Osteoblast (primary cell): ENCODE measurements around the gene AP5S1. TPM values are rescaled to one million over a fixed set of nuclear protein-coding genes. Genes with fewer than 3 reads are reported as not detected.

Experiments
- DNase-seq: peaks from one replicate; pipeline ENCODE4 v3.0.0; 2011; ENCODE audit warnings: low spot score, mixed read lengths; ENCODE audit not compliant: insufficient read length; ENCODE audit errors: missing footprints
- H2AFZ ChIP-seq: 2 replicates; pipeline ENCODE4 v1.6.0; 2011; ENCODE audit warnings: mild to moderate bottlenecking, low read length
- H3K27ac ChIP-seq: 2 replicates; pipeline ENCODE4 v1.5.1; 2011; ENCODE audit warnings: mild to moderate bottlenecking, low read depth, low read length, moderate library complexity
- H3K27me3 ChIP-seq: 2 replicates; pipeline ENCODE4 v1.6.0; 2012; ENCODE audit warnings: mild to moderate bottlenecking, control low read depth, inconsistent platforms, low read length, moderate library complexity; ENCODE audit not compliant: insufficient read depth
- H3K36me3 ChIP-seq: 2 replicates; pipeline ENCODE4 v1.5.1; 2011; ENCODE audit warnings: mild to moderate bottlenecking, low read length, control low read depth, moderate library complexity; ENCODE audit not compliant: insufficient read depth
- H3K4me1 ChIP-seq: 2 replicates; pipeline ENCODE4 v1.5.1; 2011; ENCODE audit warnings: mild to moderate bottlenecking, low read length, control low read depth, moderate library complexity; ENCODE audit not compliant: insufficient read depth
- H3K4me2 ChIP-seq: 2 replicates; pipeline ENCODE4 v1.6.0; 2011; ENCODE audit warnings: mild to moderate bottlenecking, low read length; ENCODE audit not compliant: insufficient read depth
- H3K4me3 ChIP-seq: fragments of 200-600 bp; sonication (generic); 3 replicates; pipeline ENCODE4 v1.5.1; 2012; ENCODE audit warnings: mild to moderate bottlenecking, low read length, inconsistent platforms; ENCODE audit not compliant: insufficient read depth
- H3K79me2 ChIP-seq: 2 replicates; pipeline ENCODE4 v1.6.0; 2012; ENCODE audit warnings: mild to moderate bottlenecking, low read length, control low read depth, inconsistent platforms; ENCODE audit not compliant: insufficient read depth
- H3K9me3 ChIP-seq: 2 replicates; pipeline ENCODE4 v1.5.1; 2011; ENCODE audit warnings: low read depth, low read length, control low read depth
- H4K20me1 ChIP-seq: 2 replicates; pipeline ENCODE4 v1.6.0; 2012; ENCODE audit warnings: mild to moderate bottlenecking, low read length, control low read depth; ENCODE audit not compliant: insufficient read depth
- total RNA-seq: library from RNA; depleted of rRNA; stranded (reverse); fragments of >200 nt; gene quantifications from 2 replicates; pipeline ENCODE4 v1.2.3, GENCODE V29; 2012
- TF ChIP-seq, protein P1 (sequence below): IDR thresholded peaks from 2 replicates; pipeline ENCODE4 v1.5.1; 2011; ENCODE audit warnings: mild to moderate bottlenecking, low read depth, low read length, moderate library complexity; ENCODE audit errors: extremely low read depth

Gene AP5S1
- total RNA-seq, 1 donor, result 25.3 TPM

- Histone ChIP-seq H3K79me2 (peaks cover 4% of the 10 kb centered on the region), H3K36me3 (peaks cover 68% of the 10 kb centered on the region), H2AFZ (no peak overlapping the region)
Measured at GRCh38 chr20:3865887-3866407, 45.6 kb downstream of the AP5S1 start.

GRCh38 chr20:3866464-3866863 lies 46.1 kb downstream of the AP5S1 start:
- DNase-seq, result peak; percentile 45
- no peaks in the 10 kb centered on the region for H3K27me3 ChIP-seq
- H4K20me1 ChIP-seq, result peaks cover 19% of the 10 kb centered on the region
- H3K36me3 ChIP-seq, result peaks cover 67% of the 10 kb centered on the region
- TF ChIP-seq, protein P1, sequence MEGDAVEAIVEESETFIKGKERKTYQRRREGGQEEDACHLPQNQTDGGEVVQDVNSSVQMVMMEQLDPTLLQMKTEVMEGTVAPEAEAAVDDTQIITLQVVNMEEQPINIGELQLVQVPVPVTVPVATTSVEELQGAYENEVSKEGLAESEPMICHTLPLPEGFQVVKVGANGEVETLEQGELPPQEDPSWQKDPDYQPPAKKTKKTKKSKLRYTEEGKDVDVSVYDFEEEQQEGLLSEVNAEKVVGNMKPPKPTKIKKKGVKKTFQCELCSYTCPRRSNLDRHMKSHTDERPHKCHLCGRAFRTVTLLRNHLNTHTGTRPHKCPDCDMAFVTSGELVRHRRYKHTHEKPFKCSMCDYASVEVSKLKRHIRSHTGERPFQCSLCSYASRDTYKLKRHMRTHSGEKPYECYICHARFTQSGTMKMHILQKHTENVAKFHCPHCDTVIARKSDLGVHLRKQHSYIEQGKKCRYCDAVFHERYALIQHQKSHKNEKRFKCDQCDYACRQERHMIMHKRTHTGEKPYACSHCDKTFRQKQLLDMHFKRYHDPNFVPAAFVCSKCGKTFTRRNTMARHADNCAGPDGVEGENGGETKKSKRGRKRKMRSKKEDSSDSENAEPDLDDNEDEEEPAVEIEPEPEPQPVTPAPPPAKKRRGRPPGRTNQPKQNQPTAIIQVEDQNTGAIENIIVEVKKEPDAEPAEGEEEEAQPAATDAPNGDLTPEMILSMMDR, result no peak
- no peaks in the 10 kb centered on the region for H3K4me1 ChIP-seq
- H2AFZ ChIP-seq, result no peak overlapping the region
- no peak overlapping the region for H3K4me3 ChIP-seq
- H3K9me3 ChIP-seq, result no peaks in the 10 kb centered on the region
- peaks cover 4% of the 10 kb centered on the region for H3K79me2 ChIP-seq
- H3K27ac ChIP-seq, result no peak overlapping the region
- H3K4me2 ChIP-seq, result no peak overlapping the region

More at GRCh38 chr20:3865887-3866407, 45.6 kb downstream of the AP5S1 start:
- H3K4me2 ChIP-seq, result no peak overlapping the region
- no peaks in the 10 kb centered on the region for H3K27me3 ChIP-seq
- H3K27ac ChIP-seq, result no peak overlapping the region
- H3K4me3 ChIP-seq, result no peak overlapping the region
- no peaks in the 10 kb centered on the region for H3K4me1 ChIP-seq
- TF ChIP-seq, protein P1, result no peak
- peaks cover 19% of the 10 kb centered on the region for H4K20me1 ChIP-seq
- H3K9me3 ChIP-seq, result no peaks in the 10 kb centered on the region
- peak; percentile 62 for DNase-seq

DNA sequence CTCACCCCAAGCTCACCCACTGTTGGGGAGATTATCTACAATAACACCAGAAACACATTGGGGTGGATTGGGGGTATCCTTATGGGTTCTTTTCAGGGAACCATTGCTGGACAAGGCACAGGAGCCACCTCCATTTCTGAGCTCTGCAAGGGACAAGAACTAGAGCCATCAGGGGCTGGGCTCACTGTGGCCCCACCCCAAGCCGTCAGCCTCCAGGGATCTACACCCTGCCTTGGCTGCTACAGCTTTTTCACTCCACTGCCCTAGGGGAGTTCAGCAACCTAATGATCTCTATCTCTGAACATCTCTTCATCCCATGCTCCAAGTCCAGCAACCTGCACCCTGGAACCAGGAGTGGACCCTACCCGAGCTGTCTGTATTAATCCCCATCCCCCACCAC lies 47.5 kb downstream of the AP5S1 start:
- Histone ChIP-seq H3K36me3 (peaks cover 60% of the 10 kb centered on the region), H2AFZ (no peak overlapping the region), H3K27ac (no peak overlapping the region), H3K9me3 (no peaks in the 10 kb centered on the region), H3K79me2 (no peaks in the 10 kb centered on the region), H3K4me1 (no peaks in the 10 kb centered on the region), H4K20me1 (peaks cover 15% of the 10 kb centered on the region), H3K4me3 (no peak overlapping the region), H3K4me2 (no peak overlapping the region), H3K27me3 (no peaks in the 10 kb centered on the region)
- peak; percentile 44 for DNase-seq
- TF ChIP-seq, protein P1, result no peak

GRCh38 chr20:3869839-3870634 lies 49.7 kb downstream of the AP5S1 start:
- Histone ChIP-seq H2AFZ (no peak overlapping the region), H4K20me1 (peaks cover 13% of the 10 kb centered on the region), H3K36me3 (peaks cover 50% of the 10 kb centered on the region), H3K9me3 (no peaks in the 10 kb centered on the region), H3K4me1 (peaks cover 2% of the 10 kb centered on the region), H3K79me2 (no peaks in the 10 kb centered on the region), H3K4me3 (no peak overlapping the region), H3K4me2 (no peak overlapping the region), H3K27ac (no peak overlapping the region), H3K27me3 (no peaks in the 10 kb centered on the region)
- peak; percentile 26 for DNase-seq
- TF ChIP-seq, protein P1, result no peak
